NCI-H526 treated with DMSO at 0.1 percent for 48 hours (cell line): ENCODE data around the gene ABT1.

Experiments used
- DNase-seq: peaks from one replicate; lab custom pipeline; 2025; lab: John Stamatoyannopoulos, UW

The ABT1 gene

GRCh38 chr6:26604797-26605196 is 8.0 kb downstream of the ABT1 start:
- no peak for DNase-seq

- DNase-seq, result peak; percentile 66
These were observed 10.9 kb downstream of the ABT1 start for GRCh38 chr6:26607434-26608230.

- no peak for DNase-seq
These were observed 12.7 kb downstream of the ABT1 start for GRCh38 chr6:26609463-26609862.

- DNase-seq, result no peak
These were observed 14.8 kb downstream of the ABT1 start for GRCh38 chr6:26611599-26611998.

- DNase-seq, result no peak
These were observed 16.4 kb downstream of the ABT1 start for GRCh38 chr6:26613201-26613600.

GRCh38 chr6:26613689-26614683 is 17.2 kb downstream of the ABT1 start:
- no peak for DNase-seq

GRCh38 chr6:26623339-26623859 is 26.6 kb downstream of the ABT1 start:
- DNase-seq, result no peak

- DNase-seq, result no peak
These were observed 27.8 kb downstream of the ABT1 start for GRCh38 chr6:26624557-26624956.

GRCh38 chr6:26627843-26628242 is 31.1 kb downstream of the ABT1 start:
- no peak for DNase-seq

GRCh38 chr6:26629359-26629758 is 32.6 kb downstream of the ABT1 start:
- no peak for DNase-seq

- no peak for DNase-seq
These were observed 44.1 kb downstream of the ABT1 start for GRCh38 chr6:26640806-26641205.

- DNase-seq, result no peak
These were observed 49.3 kb downstream of the ABT1 start for GRCh38 chr6:26646074-26646473.
